Measurements from ENCODE around the gene PJVK. TPM values are rescaled to one million over a fixed set of nuclear protein-coding genes. Genes with fewer than 3 reads are reported as not detected.

Gene PJVK
- total and polyA plus RNA-seq, 2 of the 4 experiments (the other 2 are of a cell fraction): 0.72 to 2.4 TPM

DNA sequence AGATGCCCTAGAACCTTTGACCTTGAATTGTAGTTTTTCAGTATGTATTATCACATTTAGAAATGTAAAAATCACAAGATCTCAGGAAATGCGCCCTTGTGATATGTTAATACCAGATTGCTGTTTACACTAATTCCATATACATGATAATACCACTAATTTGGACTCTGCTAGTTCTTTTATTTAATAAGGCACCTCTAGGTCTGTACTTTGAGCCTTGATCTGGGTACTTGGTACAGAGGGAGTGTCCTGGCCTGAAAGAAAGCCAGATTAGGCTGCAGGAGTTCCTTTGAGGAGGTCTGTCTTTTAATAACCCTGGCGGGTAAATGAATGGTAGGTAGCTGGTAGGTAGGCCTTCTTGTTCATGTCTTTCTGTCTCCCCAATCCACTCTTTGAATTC lies 55.3 kb downstream of the PJVK start:
- Histone ChIP-seq H4K91ac (ENCODE audit: insufficient read depth, low read depth, low read length) (no peak overlapping the region), H2BK20ac (ENCODE audit: low read depth, low read length) (no peak overlapping the region), H3K27me3 (ENCODE audit: control insufficient read depth, insufficient read depth, low read length) (no peaks in the 10 kb centered on the region), H3K4me3 (ENCODE audit: insufficient read depth, low read depth, low read length) (no peak overlapping the region), H3K4me2 (ENCODE audit: low read depth, low read length) (no peak overlapping the region), H2BK120ac (ENCODE audit: low read depth, low read length) (no peak overlapping the region), H2AK9ac (replicated peaks; ENCODE audit: low read depth, low read length, poor library complexity) (no peak overlapping the region), H3K18ac (ENCODE audit: low read depth, low read length) (no peak overlapping the region), H3K14ac (replicated peaks; ENCODE audit: low read depth, low read length) (no peak overlapping the region), H2AK5ac (ENCODE audit: low read depth, low read length) (no peak overlapping the region), H3K9me3 (ENCODE audit: control insufficient read depth, insufficient read depth, low read length) (no peaks in the 10 kb centered on the region), H2AFZ (replicated peaks; ENCODE audit: low read length, poor library complexity) (no peak overlapping the region), H3K23ac (ENCODE audit: low read depth, low read length) (no peak overlapping the region), H4K20me1 (ENCODE audit: insufficient read depth, low read length) (no peaks in the 10 kb centered on the region), H3K27ac (ENCODE audit: insufficient read depth, low read length) (no peak overlapping the region), H4K5ac (ENCODE audit: low read depth, low read length) (no peak overlapping the region), H2BK5ac (ENCODE audit: low read depth, low read length, poor library complexity, severe bottlenecking) (no peak overlapping the region), H2BK15ac (ENCODE audit: low read depth, low read length) (no peak overlapping the region), H3K36me3 (ENCODE audit: control insufficient read depth, insufficient read depth, low read length) (peaks cover 13% of the 10 kb centered on the region), H3K4me1 (ENCODE audit: control insufficient read depth, insufficient read depth, low read length) (no peaks in the 10 kb centered on the region), H3K79me1 (ENCODE audit: low read depth in 1 of 2, low read length in 2 of 2) (peaks cover 2 to 4% of the 10 kb centered on the region in 2 experiments; a peak in 2 of 4 replicates), H3K56ac (ENCODE audit: extremely low read depth, insufficient read depth, low read length) (no peak overlapping the region), H3K9ac (ENCODE audit: low read depth, low read length) (no peak overlapping the region), H4K8ac (ENCODE audit: low read depth in 2 of 2, low read length in 2 of 2) (no peak overlapping the region), H3K4ac (ENCODE audit: low read depth, low read length) (no peak overlapping the region), H3K9me1 (ENCODE audit: insufficient read depth, low read length) (no peaks in the 10 kb centered on the region)
- WGBS, 2 experiments (ENCODE audit: extremely low coverage in 2 of 2, insufficient read length in 1 of 2): no CpG with 5 or more reads among the region's 2 CpGs
- ChIA-PET CTCF (no interaction called here), POLR2A (ENCODE audit: unreplicated experiment) (no interaction called here)
- dilution Hi-C loops (cut with HindIII; ENCODE audit: low sequenced_read_pairs, unreplicated experiment): no loop called here
- no TSS peak for BruUV-seq (replicated peaks)
- TF ChIP-seq, protein P1, sequence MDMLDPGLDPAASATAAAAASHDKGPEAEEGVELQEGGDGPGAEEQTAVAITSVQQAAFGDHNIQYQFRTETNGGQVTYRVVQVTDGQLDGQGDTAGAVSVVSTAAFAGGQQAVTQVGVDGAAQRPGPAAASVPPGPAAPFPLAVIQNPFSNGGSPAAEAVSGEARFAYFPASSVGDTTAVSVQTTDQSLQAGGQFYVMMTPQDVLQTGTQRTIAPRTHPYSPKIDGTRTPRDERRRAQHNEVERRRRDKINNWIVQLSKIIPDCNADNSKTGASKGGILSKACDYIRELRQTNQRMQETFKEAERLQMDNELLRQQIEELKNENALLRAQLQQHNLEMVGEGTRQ (IDR thresholded peaks at IDR 0.05; ENCODE audit: low read depth, low read length): no peak
- TF ChIP-seq POLR2A (IDR thresholded peaks at IDR 0.05; ENCODE audit: low read depth, low read length) (no peak), NFE2L2 (IDR thresholded peaks at IDR 0.05; ENCODE audit: low read depth, low read length) (no peak), CEBPB (IDR thresholded peaks at IDR 0.05; ENCODE audit: low read depth, low read length) (no peak)
- TF ChIP-seq, protein P2, sequence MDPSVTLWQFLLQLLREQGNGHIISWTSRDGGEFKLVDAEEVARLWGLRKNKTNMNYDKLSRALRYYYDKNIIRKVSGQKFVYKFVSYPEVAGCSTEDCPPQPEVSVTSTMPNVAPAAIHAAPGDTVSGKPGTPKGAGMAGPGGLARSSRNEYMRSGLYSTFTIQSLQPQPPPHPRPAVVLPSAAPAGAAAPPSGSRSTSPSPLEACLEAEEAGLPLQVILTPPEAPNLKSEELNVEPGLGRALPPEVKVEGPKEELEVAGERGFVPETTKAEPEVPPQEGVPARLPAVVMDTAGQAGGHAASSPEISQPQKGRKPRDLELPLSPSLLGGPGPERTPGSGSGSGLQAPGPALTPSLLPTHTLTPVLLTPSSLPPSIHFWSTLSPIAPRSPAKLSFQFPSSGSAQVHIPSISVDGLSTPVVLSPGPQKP (IDR thresholded peaks at IDR 0.05; ENCODE audit: borderline replicate concordance, low read depth, low read length): no peak
- ATAC-seq (ENCODE audit: low read depth) (no peak), DNase-seq (no peak)
- in situ Hi-C loops (cut with MboI; ENCODE audit: low sequenced_read_pairs): no loop called here
- intact Hi-C loops (cut with micrococcal nuclease): no loop called here
